HK-2 (cell line): ENCODE data around the gene COBLL1.

ENCODE experiments used
- DNase-seq: peaks from one replicate; pipeline ENCODE4 v3.0.0-alpha.2; 2018; ENCODE audit not compliant: unreplicated experiment

COBLL1 gene

GRCh38 chr2:164859251-164859818 lies 17.7 kb upstream of the COBLL1 start:
- no peak for DNase-seq

GRCh38 chr2:164852086-164852485 lies 10.5 kb upstream of the COBLL1 start:
- no peak for DNase-seq

GRCh38 chr2:164850235-164850634 lies 8.6 kb upstream of the COBLL1 start:
- no peak for DNase-seq

- DNase-seq: no peak
These were observed 7.9 kb upstream of the COBLL1 start for GRCh38 chr2:164849506-164849905.

GRCh38 chr2:164847981-164848741 lies 6.5 kb upstream of the COBLL1 start:
- DNase-seq: no peak

GRCh38 chr2:164847291-164847690 lies 5.7 kb upstream of the COBLL1 start:
- DNase-seq: no peak

- no peak for DNase-seq
These were observed 4.7 kb upstream of the COBLL1 start for GRCh38 chr2:164846276-164846675.

- no peak for DNase-seq
These were observed 1.8 kb upstream of the COBLL1 start for GRCh38 chr2:164843346-164843911.

- DNase-seq: no peak
These were observed 972 bp upstream of the COBLL1 start for GRCh38 chr2:164842624-164842966.

- DNase-seq: peak; percentile 84
These were observed 499 bp downstream of the COBLL1 start for GRCh38 chr2:164840930-164841718.

GRCh38 chr2:164840458-164840929 lies 1.1 kb downstream of the COBLL1 start:
- peak; percentile 37 for DNase-seq

- no peak for DNase-seq
These were observed 1.6 kb downstream of the COBLL1 start for GRCh38 chr2:164839914-164840457.

- DNase-seq: no peak
These were observed 3.8 kb downstream of the COBLL1 start for GRCh38 chr2:164837807-164838206.

- DNase-seq: no peak
These were observed 4.7 kb downstream of the COBLL1 start for GRCh38 chr2:164836907-164837306.

GRCh38 chr2:164835302-164835701 lies 6.3 kb downstream of the COBLL1 start:
- DNase-seq: no peak

- no peak for DNase-seq
These were observed 9.7 kb downstream of the COBLL1 start for GRCh38 chr2:164831887-164832286.

GRCh38 chr2:164831180-164831579 lies 10.4 kb downstream of the COBLL1 start:
- no peak for DNase-seq

- DNase-seq: no peak
These were observed 15.1 kb downstream of the COBLL1 start for GRCh38 chr2:164826293-164827243.

- no peak for DNase-seq
These were observed 16.8 kb downstream of the COBLL1 start for GRCh38 chr2:164824872-164825271.

- no peak for DNase-seq
These were observed 18.5 kb downstream of the COBLL1 start for GRCh38 chr2:164823126-164823525.

- DNase-seq: no peak
These were observed 20.3 kb downstream of the COBLL1 start for GRCh38 chr2:164821338-164821737.
